Neural crest cell (in vitro differentiated cells): ENCODE results near the gene OR1L1. TPM values are rescaled to one million over a fixed set of nuclear protein-coding genes. Genes with fewer than 3 reads are reported as not detected.

Source experiments
- DNase-seq: peaks from one replicate; pipeline ENCODE4 v3.0.0; 2021; ENCODE audit warnings: low read depth, mixed read lengths, low spot score
- H3K27ac Mint-ChIP-seq: one replicate; pipeline ENCODE4 v1.8.0; 2021; ENCODE audit warnings: mild to moderate bottlenecking, mixed read lengths; ENCODE audit not compliant: unreplicated experiment
- H3K27me3 Mint-ChIP-seq: 2 replicates; pipeline ENCODE4 v1.8.0; 2021; ENCODE audit warnings: low read depth, mild to moderate bottlenecking, mixed read lengths
- H3K36me3 Mint-ChIP-seq: 2 replicates; pipeline ENCODE4 v1.8.0; 2021; ENCODE audit warnings: low read depth, mild to moderate bottlenecking, mixed read lengths
- H3K4me1 Mint-ChIP-seq: 2 replicates; pipeline ENCODE4 v1.8.0; 2021; ENCODE audit warnings: mixed read lengths
- H3K4me3 Mint-ChIP-seq: one replicate; pipeline ENCODE4 v1.8.0; 2021; ENCODE audit warnings: mild to moderate bottlenecking, mixed read lengths
- H3K9me3 Mint-ChIP-seq: 2 replicates; pipeline ENCODE4 v1.8.0; 2021; ENCODE audit warnings: mixed read lengths
- long read RNA-seq: library from polyadenylated mRNA; unstranded; transcript quantifications from one replicate; pipeline ENCODE4 v2.0.0, GENCODE V29; 2020
- total RNA-seq: library from RNA; stranded (reverse); gene quantifications from 2 replicates; pipeline ENCODE4 v1.2.1, GENCODE V29; 2021
- TF ChIP-seq, protein P1 (sequence below): fragments of 200-600 bp; sonication (generic); conservative IDR thresholded peaks from 2 replicates; pipeline ENCODE4 v1.5.0; 2021; ENCODE audit warnings: antibody characterized with exemption, mild to moderate bottlenecking

The OR1L1 gene
- not detected in 2 replicates for total RNA-seq
- long read RNA-seq, result 0 reads

DNA sequence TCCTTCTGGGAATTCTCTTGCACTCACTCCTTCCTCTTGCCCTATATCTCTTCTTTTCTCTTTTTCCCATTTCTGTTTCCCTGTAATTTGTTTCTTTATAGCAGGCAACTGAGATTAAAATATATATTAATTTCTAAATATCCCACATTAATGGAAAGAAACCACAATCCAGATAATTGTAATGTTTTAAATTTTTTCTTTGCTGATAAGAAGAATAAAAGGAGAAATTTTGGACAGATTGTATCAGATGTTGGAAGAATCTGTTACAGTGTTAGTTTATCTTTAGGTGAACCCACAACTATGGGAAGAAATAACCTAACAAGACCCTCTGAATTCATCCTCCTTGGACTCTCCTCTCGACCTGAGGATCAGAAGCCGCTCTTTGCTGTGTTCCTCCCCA is at the start of gene OR1L1:
OR1L1 (plus strand) TSS at position 301 of the 400 bp plus-strand sequence; CDS start at position 301, 0 bp downstream.
- no peak within 1 kb of the TSS for H3K4me3 Mint-ChIP-seq
- H3K36me3 Mint-ChIP-seq, result no peaks in the 10 kb centered on the region
- no peaks in the 10 kb centered on the region for H3K4me1 Mint-ChIP-seq
- no peak for DNase-seq
- peaks cover 19% of the 10 kb centered on the region for H3K27me3 Mint-ChIP-seq
- H3K9me3 Mint-ChIP-seq, result peaks cover 8% of the 10 kb centered on the region
- no peak within 1 kb of the TSS for H3K27ac Mint-ChIP-seq
- TF ChIP-seq, protein P1, sequence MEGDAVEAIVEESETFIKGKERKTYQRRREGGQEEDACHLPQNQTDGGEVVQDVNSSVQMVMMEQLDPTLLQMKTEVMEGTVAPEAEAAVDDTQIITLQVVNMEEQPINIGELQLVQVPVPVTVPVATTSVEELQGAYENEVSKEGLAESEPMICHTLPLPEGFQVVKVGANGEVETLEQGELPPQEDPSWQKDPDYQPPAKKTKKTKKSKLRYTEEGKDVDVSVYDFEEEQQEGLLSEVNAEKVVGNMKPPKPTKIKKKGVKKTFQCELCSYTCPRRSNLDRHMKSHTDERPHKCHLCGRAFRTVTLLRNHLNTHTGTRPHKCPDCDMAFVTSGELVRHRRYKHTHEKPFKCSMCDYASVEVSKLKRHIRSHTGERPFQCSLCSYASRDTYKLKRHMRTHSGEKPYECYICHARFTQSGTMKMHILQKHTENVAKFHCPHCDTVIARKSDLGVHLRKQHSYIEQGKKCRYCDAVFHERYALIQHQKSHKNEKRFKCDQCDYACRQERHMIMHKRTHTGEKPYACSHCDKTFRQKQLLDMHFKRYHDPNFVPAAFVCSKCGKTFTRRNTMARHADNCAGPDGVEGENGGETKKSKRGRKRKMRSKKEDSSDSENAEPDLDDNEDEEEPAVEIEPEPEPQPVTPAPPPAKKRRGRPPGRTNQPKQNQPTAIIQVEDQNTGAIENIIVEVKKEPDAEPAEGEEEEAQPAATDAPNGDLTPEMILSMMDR, result no peak

GRCh38 chr9:122614362-122614761 is 47.2 kb upstream of the OR1L1 start, which contains the start of gene OR1Q1:
TSS of gene OR1Q1 (plus strand) at chr9:122614738. CDS start at chr9:122614738, 0 bp downstream.
- DNase-seq, result no peak
- Mint-ChIP-seq H3K27ac (no peak within 1 kb of the TSS), H3K4me1 (no peaks in the 10 kb centered on the region), H3K9me3 (peaks cover 9% of the 10 kb centered on the region), H3K36me3 (no peaks in the 10 kb centered on the region), H3K4me3 (no peak within 1 kb of the TSS), H3K27me3 (peaks cover 8% of the 10 kb centered on the region)
- TF ChIP-seq, protein P1, result no peak

GRCh38 chr9:122619996-122620395 is 41.5 kb upstream of the OR1L1 start:
- TF ChIP-seq, protein P1, result no peak
- Mint-ChIP-seq H3K4me1 (no peaks in the 10 kb centered on the region), H3K36me3 (no peaks in the 10 kb centered on the region), H3K4me3 (no peak overlapping the region), H3K27me3 (peaks cover 11% of the 10 kb centered on the region), H3K27ac (no peak overlapping the region), H3K9me3 (peaks cover under 1% of the 10 kb centered on the region)
- DNase-seq, result no peak

GRCh38 chr9:122642226-122642625 is 19.3 kb upstream of the OR1L1 start:
- TF ChIP-seq, protein P1, result no peak
- H3K27me3 Mint-ChIP-seq, result peaks cover 3% of the 10 kb centered on the region
- H3K9me3 Mint-ChIP-seq, result peaks cover 25% of the 10 kb centered on the region
- H3K36me3 Mint-ChIP-seq, result no peaks in the 10 kb centered on the region
- H3K4me1 Mint-ChIP-seq, result no peaks in the 10 kb centered on the region
- H3K4me3 Mint-ChIP-seq, result no peak overlapping the region
- H3K27ac Mint-ChIP-seq, result no peak overlapping the region
- no peak for DNase-seq

GRCh38 chr9:122656378-122656777 is 5.1 kb upstream of the OR1L1 start:
- H3K4me3 Mint-ChIP-seq, result no peak overlapping the region
- H3K36me3 Mint-ChIP-seq, result no peaks in the 10 kb centered on the region
- H3K4me1 Mint-ChIP-seq, result no peaks in the 10 kb centered on the region
- peaks cover 7% of the 10 kb centered on the region for H3K9me3 Mint-ChIP-seq
- DNase-seq, result no peak
- peaks cover 10% of the 10 kb centered on the region for H3K27me3 Mint-ChIP-seq
- H3K27ac Mint-ChIP-seq, result no peak overlapping the region
- TF ChIP-seq, protein P1, result no peak
